8988T (cell line): ENCODE measurements around the gene MMD2.

Experiments
- DNase-seq: peaks from one replicate; pipeline ENCODE4 v3.0.0; 2011

The MMD2 gene

GRCh38 chr7:4866528-4867496 lies 92.2 kb downstream of the MMD2 start:
- no peak for DNase-seq

DNA sequence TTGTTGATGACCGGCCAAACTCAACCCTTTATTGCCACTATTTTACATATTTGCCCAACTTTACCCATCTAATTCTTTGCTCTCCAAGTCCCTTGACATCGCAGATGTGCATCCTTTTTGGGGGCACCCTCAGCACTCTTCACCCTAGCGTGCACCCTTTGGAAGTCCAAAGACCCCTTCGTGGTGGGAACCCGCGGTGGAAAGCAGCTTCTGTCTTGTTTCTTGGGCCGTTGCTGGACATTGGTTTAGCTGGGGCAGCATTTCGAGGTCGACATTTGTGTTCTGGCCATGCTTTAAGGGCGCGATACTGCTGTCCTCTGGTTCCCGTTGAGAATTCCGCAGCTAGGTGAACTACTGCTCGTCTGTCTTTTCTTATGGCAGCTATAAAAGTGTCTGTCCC lies 96.8 kb downstream of the MMD2 start:
- no peak for DNase-seq

DNA sequence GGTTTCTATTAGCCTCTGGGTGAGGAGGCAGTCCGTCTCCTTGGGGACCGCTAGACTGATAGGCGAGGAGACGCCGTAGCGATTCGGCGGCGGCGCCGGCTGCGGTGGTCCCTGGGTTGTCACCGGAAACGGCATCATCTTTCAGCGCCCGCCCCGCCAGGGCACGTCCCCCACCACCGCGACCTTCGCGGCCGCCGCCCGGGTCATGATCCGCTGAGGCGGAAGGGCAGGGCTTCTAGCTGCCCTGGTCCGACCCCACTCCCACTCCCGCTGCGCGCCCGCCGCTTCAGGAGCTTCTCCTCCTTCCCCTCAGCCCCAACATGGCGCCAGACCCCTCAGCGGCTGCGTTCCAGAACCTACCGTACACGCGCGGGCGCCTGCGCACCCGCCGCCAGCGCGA lies 97.3 kb downstream of the MMD2 start, which contains the start of gene PAPOLB:
TSS of gene PAPOLB (minus strand) at position 358 of the 400 bp plus-strand sequence. CDS start at position 138, 220 bp downstream.
- no peak for DNase-seq

DNA sequence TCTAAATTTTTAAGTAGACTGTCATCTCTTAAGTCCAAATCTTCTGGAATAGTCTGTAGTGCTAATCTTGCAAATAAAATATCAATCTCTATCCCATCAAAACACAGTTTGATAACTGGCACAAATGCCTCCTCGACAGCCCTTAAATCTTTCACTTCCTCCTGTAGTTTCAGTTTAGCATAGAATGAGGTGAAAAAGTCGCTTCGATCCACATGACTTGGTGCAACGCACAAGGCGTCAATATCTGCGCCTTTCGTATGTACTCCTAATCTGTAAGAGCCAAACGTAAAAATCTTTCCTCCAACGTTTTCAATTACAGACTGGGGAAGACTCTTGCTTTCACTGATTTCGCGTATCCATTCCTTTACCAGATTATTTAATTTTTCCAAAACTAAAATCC lies 97.8 kb downstream of the MMD2 start:
- no peak for DNase-seq

DNA sequence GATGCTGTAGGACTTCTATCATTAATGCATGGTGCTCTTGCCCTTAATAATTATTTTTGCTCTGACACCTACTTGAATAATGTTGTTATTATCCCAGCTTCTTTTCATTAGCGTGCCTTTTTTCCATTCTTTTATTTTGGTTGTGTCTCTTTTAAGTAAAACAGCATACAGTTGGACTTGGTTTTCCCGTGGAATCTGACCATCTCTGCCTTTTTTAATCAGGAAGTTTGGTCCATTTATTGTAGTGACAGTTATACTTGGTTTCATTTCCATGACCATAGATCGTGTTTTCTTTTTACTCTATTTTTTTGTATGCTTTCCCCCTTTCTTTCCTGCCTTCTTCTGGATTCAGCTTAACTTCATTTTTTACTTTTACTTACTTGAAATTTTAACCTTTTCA lies 101.8 kb downstream of the MMD2 start:
- no peak for DNase-seq

- DNase-seq, result no peak
These were observed 102.5 kb downstream of the MMD2 start for GRCh38 chr7:4856336-4857057.
